Activated T-cell treated with anti-CD3 and anti-CD28 coated beads, Interleukin-2, amount 50 U/mL, for 24 hours (primary cell): ENCODE results near the gene OR52R1.

Experiments used
- DNase-seq: peaks from one replicate; pipeline ENCODE4 v3.0.0-alpha.2; 2020
- H3K27ac Mint-ChIP-seq: 2 replicates; pipeline ENCODE4 v1.8.0; 2020; ENCODE audit warnings: mild to moderate bottlenecking, mixed read lengths
- H3K27me3 Mint-ChIP-seq: 2 replicates; pipeline ENCODE4 v1.8.0; 2020; ENCODE audit warnings: mixed read lengths
- H3K36me3 Mint-ChIP-seq: 2 replicates; pipeline ENCODE4 v1.8.0; 2020; ENCODE audit warnings: low read depth, mixed read lengths
- H3K4me1 Mint-ChIP-seq: 2 replicates; pipeline ENCODE4 v1.8.0; 2020; ENCODE audit warnings: low read depth, mixed read lengths
- H3K4me3 Mint-ChIP-seq: 2 replicates; pipeline ENCODE4 v1.8.0; 2020; ENCODE audit warnings: mild to moderate bottlenecking, moderate library complexity, mixed read lengths
- H3K9me3 Mint-ChIP-seq: 2 replicates; pipeline ENCODE4 v1.8.0; 2020; ENCODE audit warnings: mixed read lengths

Gene OR52R1

DNA sequence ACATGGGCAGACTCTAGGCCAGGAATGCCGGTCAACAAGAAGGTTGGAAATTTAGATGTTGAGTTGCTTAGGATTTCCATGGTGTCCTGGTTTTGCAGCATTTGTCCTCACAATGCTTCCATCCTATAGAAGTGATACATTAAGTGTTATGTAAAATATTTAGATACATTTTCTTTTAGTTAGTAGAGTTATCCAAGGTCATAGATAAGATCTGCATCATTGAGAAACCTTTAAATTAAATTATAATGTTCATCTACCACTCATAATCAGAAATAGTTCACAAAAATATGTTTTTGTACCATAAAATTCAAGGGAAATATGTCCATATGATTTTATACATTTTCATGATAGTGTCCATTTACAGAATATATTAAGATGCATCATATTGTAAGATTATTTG lies 34.3 kb downstream of the OR52R1 start, which contains the start of gene OR51F1:
OR51F1 (minus strand) TSS at position 101 of the 400 bp plus-strand sequence; CDS start at position 101, 0 bp downstream.
- Mint-ChIP-seq H3K27me3 (peaks cover 9% of the 10 kb centered on the region), H3K9me3 (no peaks in the 10 kb centered on the region), H3K27ac (no peak within 1 kb of the TSS), H3K4me1 (no peaks in the 10 kb centered on the region), H3K4me3 (no peak within 1 kb of the TSS), H3K36me3 (no peaks in the 10 kb centered on the region)
- no peak for DNase-seq

DNA sequence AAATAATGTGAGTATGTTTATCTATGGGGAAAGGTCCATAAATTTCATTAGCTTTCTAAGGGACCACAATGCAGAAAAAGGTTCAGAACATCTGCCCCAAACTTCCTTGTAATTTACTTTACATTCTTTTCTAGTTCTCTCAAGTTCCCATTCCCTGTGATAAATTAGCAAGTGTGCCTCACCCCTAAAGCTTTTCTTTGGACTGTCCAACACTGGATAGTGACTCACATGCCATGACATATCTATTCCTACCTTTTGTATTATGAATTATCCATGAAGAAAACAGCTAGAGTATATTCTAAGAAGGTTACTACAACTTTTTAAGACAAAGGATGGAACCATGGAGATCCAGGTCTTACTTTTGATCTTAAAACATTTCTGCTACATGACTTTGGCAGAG lies 36.1 kb downstream of the OR52R1 start:
- Mint-ChIP-seq H3K4me3 (no peak overlapping the region), H3K4me1 (peaks cover under 1% of the 10 kb centered on the region), H3K9me3 (no peaks in the 10 kb centered on the region), H3K27ac (no peak overlapping the region), H3K36me3 (no peaks in the 10 kb centered on the region), H3K27me3 (peaks cover 4% of the 10 kb centered on the region)
- DNase-seq, result no peak

DNA sequence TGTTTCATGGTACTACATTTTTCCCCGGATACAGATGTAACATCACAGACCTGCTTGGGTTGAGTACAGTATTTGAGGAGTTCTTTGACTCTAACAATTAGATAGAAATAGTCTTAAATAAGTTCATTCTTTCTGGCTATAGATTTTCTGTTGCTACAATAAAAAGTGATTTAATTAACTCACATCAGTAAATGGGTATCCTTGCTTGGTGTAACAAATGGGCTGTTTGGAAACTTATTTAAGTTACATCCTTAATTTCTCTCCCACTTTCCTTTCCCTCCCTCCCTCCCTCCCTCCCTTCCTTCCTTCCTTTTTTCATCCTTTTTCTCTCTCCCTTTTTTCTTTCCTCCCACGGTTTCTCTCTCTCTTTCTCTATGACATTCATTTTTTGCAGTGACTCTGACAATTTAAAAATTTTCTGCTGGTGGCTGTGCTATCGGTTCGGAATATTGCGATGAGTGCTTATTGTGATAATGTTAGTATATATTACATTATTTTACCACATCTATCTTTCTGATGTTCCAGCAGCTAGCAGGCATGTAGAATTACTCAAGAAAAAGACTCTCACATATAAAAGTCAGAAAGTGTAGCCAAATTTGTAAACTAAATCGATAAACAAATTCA lies 37.6 kb downstream of the OR52R1 start:
- H3K4me3 Mint-ChIP-seq, result no peak overlapping the region
- no peak for DNase-seq

DNA sequence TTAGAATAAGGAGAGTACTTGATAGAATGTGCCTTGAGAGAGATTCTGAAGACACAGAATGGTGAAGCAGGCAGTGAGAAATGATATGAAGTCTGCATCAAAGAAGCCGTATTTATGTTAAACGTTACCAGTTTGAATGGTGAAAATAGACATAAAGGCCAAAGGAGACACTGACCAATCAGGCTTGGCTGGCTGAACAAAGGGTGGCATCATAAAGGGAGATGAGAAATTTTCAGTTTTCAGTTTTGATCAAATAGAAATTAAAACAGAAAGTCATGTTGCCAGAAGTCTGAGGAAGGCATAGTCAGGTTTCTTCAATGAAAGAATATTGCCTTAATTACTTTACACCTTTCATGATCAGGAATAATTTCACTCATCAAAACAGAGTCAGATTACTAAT lies 41.1 kb downstream of the OR52R1 start:
- no peak overlapping the region for H3K27ac Mint-ChIP-seq
- DNase-seq, result no peak

More for the DNA sequence above, 37.6 kb downstream of the OR52R1 start:
- Mint-ChIP-seq H3K36me3 (no peaks in the 10 kb centered on the region), H3K27ac (no peak overlapping the region), H3K9me3 (no peaks in the 10 kb centered on the region), H3K27me3 (peaks cover 4% of the 10 kb centered on the region), H3K4me1 (peaks cover 2% of the 10 kb centered on the region)

More for the DNA sequence above, 41.1 kb downstream of the OR52R1 start:
- H3K4me1 Mint-ChIP-seq, result peaks cover 2% of the 10 kb centered on the region
- H3K9me3 Mint-ChIP-seq, result no peaks in the 10 kb centered on the region
- H3K4me3 Mint-ChIP-seq, result no peak overlapping the region
- no peaks in the 10 kb centered on the region for H3K36me3 Mint-ChIP-seq
- H3K27me3 Mint-ChIP-seq, result no peaks in the 10 kb centered on the region
